HG03064 (cell line): ENCODE measurements around the gene VPS41.
"Not testable (repeated sequence)": the region's sequence is repeated elsewhere in the genome, so short reads cannot be mapped to it uniquely, and the experiment has no call there.

ENCODE experiments used
- ATAC-seq: cut with Tn5 transposase; IDR thresholded peaks from one replicate; pipeline ENCODE4 v1.9.1; 2021; ENCODE audit warnings: low read depth; ENCODE audit not compliant: unreplicated experiment

VPS41 gene

DNA sequence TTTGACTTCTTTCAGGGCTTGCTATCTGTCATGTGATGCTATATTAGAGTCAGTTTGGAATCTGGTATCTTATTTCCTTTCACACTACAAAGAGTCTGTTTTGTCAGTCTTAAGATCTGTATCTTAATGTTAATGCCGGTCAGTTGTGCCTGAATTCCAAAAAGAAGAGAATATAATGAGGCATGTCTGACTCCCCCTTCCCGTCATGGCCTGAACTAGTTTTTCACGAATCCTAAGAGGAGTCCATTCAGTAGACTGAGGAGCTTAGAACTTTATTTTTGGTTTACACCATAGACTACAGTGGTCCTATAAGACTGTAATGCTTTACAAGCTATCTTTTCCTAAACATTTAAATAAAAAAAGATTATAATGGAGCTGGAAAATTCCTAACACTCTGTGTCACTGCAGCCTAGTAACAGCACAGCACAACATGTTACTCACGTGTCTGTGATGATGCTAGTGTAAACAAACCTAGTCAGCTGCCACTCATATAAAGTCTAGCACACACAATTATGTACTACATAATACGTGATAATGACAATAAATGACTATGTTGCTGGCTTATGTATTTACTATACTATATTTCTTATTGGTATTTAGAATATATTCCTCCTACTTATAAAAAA, 50.6 kb downstream of the VPS41 start:
- ATAC-seq: no peak

DNA sequence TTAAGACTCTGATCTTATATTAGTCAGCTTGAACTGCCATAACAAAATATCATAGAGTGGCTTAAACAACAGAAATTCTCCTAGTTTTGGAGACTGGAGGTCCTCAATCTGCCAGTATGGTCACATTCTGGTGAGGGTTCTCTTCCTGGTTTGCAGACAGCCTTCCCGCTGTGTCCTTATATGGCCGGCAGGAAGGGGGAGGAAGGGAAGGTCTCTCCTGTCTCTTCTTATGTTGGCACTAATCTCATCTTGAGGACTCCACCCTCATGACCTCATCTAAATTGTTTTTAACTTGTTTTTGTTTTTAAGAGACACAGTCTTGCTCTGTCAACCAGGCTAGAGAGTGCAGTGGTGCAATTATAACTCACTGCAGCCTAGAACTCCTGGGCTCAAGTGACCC, 53.1 kb downstream of the VPS41 start:
- ATAC-seq: no peak

DNA sequence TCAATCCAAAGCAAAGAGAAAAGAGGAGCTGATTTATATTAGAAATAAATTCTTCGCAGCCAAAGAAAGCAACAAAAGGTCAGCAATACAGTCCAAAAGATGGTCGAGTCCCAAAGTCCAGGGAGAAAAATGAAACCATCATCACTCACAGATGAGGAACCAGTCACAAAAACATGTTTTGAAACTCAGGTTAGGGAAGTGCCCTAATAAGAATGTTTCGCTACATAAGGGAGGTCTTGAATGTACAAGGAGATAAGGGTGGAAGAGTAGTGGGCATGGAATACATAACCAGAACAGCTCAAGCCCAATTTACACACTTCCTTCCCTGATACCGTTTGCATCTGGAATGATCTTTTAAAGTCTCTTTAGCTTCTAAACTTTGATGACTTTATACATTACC, 53.6 kb downstream of the VPS41 start:
- ATAC-seq: no peak

DNA sequence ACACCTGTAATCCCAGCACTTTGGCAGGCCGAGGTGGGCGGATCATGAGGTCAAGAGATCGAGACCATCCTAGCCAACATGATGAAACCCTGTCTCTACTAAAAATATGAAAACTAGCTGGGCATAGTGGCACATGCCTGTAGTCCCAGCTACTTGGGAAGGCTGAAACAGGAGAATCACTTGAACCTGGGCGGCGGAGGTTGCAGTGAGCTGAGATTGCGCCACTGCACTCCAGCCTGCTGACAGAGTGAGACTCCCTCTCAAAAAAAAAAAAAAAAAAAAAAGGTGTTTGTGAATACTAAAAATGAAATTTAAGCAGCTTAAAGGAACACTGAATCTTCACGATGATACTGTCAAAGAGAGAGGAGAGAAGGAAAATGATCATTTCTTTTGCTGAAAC, 54.0 kb downstream of the VPS41 start:
- not testable (repeated sequence) for ATAC-seq

DNA sequence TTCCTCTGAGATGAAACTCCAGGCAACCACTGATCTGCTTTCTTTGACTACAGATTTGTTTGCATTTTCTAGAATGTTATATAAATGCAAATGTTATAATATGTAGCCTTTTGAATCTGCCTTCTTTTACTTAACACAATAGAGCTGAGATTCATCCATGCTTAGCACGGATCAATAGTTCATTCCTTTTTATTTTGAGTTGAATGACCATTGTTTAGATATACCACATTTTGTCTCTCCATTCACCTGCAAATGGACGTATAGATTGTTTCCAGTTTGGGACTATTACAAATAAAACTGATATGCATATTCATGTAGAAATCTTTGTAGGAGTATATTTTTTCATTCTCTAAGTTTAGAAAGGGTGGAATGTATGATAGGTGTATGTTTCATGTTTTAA, 57.7 kb downstream of the VPS41 start:
- no peak for ATAC-seq

DNA sequence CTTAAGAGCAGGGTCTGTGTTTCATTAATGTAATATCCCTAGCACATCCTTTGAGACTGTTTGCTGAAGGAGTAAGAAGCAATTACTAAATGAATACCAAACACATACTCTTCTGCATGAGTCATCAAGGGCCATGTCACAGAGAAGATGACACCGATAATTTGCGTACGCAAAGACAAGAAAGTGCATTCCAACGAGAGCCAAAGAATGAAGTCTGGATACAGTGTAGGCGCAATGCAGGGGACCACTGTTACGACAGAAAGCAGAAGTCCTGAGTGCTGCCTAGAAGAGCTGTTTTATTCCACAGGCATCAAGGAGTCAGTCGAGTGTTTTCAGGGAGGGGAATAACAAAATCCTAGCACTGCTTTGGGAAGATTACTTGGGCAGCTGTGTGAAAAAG, 62.7 kb downstream of the VPS41 start:
- ATAC-seq: no peak

DNA sequence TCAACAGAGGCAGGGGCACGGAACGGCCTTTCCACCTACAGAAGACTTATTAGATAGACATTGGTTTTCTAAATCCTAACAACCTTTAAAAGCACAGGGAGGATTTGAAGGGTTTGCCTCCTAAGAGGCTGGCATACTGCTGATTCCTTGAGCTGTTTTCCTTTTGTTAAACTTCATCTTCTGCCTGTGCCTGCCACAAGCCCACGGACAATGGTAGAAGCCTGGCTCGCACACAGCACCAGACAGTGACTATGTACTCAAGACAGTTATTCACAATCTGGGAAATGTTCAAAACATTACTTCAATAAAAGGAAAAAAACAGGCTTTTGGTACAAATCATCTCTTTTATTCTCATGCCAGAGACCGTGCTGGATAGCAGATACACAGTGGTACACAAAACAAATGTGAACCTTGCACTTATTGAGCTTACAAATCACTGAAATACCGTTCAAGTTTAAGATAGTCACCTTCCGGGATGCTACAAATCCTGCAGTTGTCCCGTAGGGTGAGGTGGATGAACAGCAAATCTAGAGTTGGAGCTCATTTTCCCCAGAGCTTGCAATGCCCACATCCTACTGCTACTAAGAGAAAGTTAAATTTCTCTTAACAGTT, 63.9 kb downstream of the VPS41 start:
- no peak for ATAC-seq

DNA sequence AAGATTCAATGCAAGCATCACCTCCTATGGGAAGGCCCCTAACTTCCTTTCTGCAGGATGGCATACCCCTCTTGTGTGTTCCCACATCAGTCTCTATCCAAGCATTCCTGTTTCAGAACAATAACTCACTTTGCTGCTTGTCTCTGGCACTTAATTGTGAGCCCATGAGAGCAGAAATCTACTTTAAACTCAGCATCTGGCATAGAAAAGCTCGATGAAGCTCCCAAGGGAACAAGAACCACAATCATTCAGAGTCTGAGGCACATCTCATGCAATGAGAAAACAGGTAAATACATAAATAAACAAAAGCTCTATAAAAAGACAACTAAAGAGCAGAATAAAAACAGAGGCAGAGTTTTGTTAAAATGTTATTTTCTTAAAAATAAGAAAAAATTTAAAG, 66.2 kb downstream of the VPS41 start:
- no peak for ATAC-seq

DNA sequence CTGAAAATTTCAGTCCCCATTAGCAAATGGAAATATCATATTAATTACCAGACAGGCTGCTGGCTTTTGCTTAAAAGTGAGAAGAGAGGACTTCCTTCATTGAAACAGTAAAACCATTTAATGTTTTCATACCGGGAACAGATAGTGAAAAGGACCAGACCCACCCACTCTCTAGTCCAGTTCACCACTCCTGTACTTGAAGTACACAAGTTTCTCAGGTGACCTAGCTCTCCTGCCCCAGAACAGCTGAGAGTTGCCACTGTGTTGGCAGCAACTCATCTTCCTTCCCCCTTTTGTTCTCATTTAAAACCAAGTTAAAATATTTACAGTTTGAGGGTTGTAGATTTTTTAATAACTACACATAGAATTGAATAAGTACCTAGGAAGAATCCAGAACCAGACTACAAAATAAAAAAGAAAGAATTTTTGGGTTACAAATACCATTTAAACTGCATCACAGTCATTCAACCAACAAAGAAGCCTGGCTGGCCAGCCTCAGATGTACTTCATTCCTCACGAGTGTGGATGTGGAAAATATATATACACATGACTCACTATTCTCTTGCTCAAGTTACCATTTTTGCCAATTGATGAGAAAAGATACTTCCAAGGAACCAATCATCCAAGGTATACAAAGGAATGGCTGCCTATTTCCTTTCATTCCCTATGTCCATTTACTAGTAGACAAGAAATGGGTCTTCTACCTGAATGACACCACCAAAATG, 68.1 kb downstream of the VPS41 start:
- no peak for ATAC-seq

DNA sequence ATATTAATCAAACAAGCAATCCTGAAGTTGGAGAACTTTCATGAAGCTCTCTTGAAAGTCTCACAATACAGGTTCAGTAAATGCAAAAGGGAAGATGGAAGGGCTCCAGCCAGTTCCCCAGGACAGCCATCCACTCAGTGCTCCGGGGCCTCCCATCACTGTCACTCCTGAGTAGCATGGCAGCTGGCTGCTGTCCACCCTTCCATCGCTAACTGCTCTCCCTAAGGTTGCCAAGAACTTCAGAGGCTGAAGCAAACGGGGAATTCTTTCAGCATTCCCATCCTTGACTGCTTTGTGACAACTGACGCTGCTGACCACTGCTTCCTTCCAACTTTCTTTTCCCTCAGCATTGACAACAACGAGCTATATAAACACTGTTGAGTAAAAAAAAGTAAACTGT, 69.1 kb downstream of the VPS41 start:
- ATAC-seq: no peak

DNA sequence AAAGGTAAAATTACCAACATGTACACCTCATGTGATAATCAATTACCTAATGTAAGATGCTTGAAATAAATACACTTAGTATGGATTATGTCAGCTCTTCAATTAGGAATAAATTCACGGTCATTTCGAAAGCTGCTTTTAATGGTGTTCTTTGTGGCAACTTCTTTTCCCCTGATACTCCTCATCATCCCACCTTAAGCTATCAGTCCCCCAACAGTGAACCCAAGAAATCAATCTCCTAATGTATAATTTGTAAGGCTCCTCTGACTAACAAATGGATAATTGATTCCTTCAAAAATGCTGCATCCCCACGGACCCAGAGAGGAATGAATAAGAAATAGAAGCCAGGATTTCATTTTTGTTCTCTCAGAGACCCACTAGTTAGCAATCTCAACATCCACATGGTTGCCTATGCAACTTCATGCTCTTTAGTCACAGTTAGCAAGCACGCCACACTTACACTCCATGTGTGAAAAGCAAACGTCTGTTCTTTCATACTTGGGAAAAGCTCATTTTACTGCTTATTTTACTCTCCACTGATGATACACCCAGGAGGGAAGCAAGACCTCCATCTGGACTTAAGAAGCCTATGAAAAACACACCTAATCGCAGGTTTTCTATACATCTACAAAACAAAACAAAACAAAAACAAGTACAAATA, 70.1 kb downstream of the VPS41 start:
- ATAC-seq: no peak

DNA sequence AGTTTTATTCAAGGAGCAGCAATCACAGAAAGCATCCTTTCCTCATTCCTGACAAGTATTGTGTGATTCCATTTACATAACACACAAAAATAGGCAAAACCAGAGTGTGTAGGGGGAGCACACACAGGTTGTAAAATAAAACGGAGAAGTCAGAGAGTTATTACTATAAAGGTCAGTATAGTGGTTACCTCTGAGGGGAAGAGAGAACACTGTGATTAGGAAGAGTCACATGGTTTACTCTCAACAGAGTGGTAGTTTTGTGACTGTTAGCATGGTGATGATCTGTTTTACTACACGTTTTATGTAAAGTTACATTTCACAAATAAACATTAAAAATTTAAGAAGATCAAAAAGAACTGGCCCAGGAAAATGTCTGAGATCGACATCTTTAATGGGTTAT, 74.6 kb downstream of the VPS41 start:
- no peak for ATAC-seq

DNA sequence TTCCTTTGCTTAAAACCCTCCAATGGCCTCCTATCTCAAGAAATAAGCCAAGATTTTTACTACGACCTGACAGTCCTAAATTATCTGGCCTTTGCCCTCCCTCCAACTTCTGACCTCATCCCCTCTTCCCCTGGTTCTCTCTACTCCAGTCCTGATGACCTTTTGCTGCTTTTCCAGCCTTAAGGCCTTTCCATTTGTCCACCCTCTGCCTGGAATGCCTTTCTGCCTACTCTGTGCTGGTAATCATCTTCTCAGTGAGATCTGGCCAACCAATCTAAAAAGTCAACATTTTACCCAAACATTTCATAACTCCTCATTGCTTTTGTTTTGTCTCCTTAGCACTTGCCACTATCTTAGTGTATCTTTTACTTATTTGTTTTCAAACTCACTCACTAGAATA, 75.7 kb downstream of the VPS41 start:
- no peak for ATAC-seq

DNA sequence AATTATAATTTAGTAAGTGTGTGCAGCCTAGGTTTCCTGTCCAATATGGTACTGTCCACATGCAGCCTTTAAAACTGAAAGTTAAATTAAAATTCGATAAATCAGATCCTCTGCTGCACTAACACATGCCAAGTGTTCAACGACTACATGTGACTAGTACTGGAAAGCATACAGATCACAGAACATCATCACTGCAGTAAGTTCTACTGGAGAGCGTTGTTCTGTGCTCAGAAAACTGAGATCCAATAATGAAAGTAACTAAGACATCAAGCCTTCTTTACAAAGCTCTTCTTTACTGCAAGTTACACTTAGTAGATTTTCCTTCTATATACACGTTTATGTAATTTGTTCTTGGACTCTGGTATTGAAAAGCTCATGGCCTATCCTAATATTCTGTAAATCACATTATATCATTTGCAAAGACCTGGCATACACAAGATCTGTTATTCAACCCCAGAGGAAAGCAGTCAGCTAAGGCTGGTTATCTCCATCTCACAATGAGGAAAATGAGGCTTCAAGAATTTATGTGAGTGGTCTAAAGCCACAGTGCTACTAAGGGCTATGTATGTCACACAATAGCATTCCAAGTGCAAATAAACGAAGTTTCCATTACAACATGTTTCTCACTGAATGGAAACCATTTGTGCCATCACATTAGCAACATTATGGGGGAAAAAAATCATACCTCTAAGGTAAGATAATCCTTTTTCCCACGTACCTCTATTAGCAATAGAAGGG, 77.6 kb downstream of the VPS41 start:
- ATAC-seq: no peak

DNA sequence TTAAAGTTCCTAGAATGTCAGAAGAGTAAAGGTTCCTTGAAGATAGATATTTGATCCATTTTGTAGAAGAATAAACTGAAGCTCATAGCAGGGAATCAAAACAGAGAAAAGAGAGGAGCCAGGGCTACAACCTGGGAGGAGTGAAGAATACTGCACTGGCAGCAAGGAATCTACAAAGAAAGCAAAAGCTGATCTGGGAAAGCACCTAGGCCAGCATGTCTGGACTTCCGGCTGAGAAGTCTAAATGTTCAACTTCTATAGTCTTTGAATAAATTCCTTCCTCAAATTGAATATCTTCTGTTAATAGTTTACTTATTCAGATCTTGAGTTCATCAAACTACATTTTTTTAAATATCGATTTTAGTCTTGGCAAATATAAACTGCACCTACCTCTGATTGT, 78.2 kb downstream of the VPS41 start:
- ATAC-seq: no peak

DNA sequence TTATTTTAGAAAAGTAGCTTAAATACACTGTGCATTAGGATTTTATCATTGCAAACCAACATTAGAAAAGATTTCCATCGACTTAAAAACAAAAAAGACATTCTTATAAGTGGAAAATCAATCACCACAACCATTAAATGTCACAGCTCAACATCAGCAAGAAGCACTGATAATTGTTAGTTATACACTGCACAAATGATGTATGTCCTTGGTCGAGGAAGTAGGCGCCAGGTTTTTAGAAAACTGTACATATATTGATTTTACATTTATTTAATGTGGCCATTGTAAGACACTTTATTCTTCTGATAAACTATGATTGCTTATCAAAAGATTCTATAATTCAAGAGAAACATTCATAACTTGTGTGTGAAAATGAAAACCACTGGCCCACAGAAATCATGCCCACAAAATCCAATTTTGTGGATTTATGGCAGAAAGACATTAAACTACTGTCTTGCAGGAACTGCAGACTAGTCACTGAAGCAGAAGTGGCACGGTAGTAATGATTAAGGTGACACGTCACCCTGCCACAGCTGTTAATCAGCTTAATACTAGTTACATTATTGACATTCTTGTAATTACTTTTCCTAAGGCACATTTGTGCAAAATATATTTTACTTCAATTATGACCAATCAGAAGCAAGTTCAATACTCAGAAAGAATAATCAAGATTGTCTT, 79.4 kb downstream of the VPS41 start:
- no peak for ATAC-seq

DNA sequence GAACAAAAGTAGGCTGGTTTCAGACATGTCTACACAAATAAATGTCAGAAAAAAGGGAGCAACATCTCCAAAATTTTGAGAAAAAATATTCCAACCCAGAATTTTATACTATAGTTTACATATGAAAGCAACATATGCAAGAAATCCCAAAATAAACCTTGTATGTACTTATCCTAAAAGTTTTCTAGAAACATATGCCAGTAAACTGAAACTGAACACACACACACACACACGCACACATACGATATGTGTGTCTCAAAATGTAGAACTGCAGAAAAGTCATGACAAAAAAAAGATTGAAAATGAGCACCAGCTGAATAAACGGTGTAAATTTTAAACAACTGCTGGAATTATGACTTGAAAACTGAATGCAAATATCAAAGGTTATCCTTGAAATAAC, 81.0 kb downstream of the VPS41 start:
- no peak for ATAC-seq

DNA sequence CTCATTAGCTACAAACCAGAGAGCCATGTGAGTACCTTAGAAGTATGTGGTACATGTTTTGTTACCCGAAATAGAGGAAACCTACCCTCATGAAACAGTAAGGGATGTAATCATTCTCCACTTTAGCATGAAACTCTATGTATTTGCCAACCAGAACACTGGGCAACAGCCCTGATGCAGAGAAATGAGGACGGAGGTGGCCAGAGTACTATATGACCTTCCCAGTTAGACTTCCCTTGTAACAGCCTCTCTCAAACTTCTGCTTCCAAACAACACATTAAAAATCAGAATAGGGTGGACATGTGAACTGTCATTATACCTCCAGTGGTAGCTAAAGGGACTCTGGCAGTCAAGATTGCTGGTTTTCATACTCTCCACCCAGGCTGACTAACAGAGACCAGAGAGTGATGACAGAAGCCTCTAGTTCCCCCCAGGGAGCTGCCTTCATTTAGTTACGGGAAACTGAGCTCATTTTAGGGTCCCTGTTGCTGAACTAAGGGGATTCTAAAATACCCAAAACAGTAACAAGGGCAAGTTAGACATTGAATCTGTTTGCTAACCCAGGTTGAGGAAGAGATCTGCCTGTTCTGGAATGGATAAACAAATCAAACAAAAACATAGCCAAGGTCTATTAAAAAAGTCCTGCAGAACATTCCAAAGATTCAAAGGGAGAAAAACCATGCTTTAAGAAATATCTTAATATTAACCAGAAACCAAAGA, 83.1 kb downstream of the VPS41 start:
- ATAC-seq: no peak

DNA sequence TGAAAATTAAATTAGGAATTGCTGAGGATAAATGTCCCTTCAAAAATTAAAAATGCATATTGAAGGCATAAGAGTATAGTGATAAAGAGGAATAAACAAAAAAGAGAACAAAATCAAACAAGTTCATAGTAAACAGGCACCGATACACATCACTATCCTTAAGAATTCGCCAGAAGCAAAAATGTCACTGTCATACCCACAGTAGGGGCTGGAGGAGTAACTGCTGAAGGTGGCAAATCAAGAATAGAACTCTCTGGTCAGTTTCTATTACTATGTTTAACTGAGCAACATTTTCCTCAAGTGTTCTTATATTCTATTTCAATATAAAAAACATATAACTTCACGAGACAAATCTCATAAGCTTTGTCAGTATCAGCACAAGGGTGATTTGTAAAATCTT, 84.0 kb downstream of the VPS41 start:
- no peak for ATAC-seq

DNA sequence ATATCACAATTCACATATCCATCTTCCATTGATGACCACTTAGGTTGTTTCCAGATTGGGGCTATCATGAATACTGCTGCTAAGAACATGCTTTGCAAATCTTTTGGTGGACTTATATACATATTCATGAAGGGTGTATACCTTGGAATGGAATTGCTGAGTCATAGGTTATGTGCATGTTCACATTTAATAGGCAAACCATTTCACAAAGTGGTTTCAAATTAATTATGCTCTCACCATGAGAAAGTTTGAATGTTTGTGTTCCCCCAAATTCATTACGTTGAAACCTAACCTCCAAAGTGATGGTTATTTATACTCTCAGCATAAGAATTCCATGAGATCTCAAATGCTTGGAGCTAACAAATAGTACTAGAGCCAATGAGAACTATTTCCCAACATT, 86.4 kb downstream of the VPS41 start:
- ATAC-seq: no peak
